HG03442 (cell line): ENCODE data around the gene GRIK1.

Experiments
- ATAC-seq: cut with Tn5 transposase; IDR thresholded peaks from one replicate; pipeline ENCODE4 v1.9.1; 2021; ENCODE audit warnings: mild to moderate bottlenecking, moderate library complexity; ENCODE audit not compliant: unreplicated experiment

GRIK1 gene

DNA sequence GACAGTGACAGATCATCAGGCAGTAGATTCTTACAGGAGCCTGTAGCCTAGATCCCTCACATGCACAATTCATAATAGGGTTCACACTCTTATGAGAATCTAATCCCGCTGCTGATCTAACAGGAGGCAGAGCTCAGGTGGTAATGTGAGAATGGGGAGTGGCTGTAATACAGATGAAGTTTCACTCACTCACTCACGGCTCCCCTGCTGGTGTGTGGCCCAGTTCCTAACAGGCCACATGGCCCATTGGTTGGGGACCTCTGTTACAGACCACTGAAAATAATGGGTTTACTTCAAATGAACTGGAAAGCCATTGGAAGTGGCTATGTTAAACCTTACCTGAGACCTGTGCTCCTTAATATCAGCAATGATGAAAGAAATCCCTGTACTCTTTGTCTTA is 151.0 kb downstream of the GRIK1 start:
- ATAC-seq, result no peak

DNA sequence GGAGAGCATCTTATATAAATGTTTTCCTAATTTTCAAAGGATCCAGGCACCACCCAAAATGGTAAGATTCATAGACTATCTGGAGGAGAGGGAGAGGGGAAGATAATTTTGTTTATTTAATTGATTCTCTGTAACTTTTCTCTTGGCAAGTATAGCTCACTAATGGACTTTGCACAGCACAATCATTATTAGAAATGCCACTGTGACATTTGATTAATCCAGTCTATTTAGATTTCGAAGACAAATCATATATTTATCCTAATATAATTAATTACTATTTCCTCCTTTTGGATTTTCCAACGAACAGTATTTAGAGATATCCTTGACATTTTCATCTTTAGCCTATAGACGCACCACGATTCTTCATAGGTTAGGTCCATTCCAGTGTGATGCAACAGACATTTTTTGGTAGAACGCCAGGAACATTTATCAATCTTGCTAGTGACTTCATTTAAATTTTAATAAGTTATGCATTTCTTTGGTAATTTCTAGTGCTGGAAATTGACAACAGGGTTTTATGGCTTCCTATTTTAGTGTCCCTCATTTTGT is 152.4 kb downstream of the GRIK1 start:
- no peak for ATAC-seq

- ATAC-seq, result no peak
Measured at GRCh38 chr21:29786496-29787360, 153.1 kb downstream of the GRIK1 start.

GRCh38 chr21:29777160-29777559 is 162.6 kb downstream of the GRIK1 start:
- no peak for ATAC-seq

GRCh38 chr21:29775462-29775861 is 164.3 kb downstream of the GRIK1 start:
- no peak for ATAC-seq

DNA sequence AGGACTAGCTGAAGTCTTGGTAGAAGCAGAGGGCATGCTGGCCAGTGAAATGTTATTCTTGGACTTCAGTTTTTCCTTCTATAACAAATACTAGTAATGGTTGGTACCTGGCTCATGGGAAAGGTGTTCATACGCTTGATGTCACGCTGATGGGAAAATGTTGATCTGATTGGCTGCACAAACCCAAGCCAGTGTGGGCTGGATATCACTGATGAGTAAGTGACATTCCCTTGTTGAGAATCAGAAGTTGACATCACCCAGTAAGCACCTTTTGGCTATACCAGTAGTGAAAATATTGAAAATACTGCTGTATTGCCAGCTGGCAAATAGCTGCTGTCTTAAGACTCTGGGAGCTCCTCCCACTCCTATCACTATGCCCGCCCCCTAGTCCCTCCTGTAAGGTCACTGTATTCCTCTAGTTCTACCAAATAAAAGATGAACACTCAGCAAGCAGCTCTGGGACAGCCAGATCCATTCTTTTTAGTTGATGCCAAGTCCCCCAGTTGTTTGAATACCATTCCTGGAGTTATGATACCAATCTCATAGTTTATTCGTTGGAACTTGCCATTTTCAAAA is 168.2 kb downstream of the GRIK1 start:
- no peak for ATAC-seq

GRCh38 chr21:29763674-29764073 is 176.1 kb downstream of the GRIK1 start:
- no peak for ATAC-seq

- ATAC-seq, result no peak
Measured at GRCh38 chr21:29762570-29763082, 177.2 kb downstream of the GRIK1 start.

DNA sequence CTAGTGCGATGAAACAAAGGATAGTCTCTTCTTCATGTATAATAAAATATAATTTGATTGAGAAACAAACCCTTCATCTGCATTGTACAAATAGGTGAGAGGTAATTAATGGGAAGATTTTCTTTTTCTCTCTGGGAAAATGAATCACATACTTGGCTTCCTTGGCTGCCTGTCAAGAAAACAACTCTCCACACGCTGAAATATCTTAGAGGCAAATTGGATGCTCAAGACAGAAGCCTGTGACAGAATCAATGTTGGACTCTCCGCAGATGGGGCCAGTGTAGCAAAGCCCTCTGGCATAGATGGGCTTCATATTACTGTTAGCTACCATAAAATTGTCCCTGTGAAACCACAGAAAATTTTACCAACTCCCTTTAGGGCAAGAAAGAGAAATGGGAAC is 186.6 kb downstream of the GRIK1 start:
- ATAC-seq, result no peak

- ATAC-seq, result no peak
Measured at GRCh38 chr21:29751473-29752185, 188.2 kb downstream of the GRIK1 start.

GRCh38 chr21:29749957-29750356 is 189.8 kb downstream of the GRIK1 start:
- ATAC-seq, result no peak

DNA sequence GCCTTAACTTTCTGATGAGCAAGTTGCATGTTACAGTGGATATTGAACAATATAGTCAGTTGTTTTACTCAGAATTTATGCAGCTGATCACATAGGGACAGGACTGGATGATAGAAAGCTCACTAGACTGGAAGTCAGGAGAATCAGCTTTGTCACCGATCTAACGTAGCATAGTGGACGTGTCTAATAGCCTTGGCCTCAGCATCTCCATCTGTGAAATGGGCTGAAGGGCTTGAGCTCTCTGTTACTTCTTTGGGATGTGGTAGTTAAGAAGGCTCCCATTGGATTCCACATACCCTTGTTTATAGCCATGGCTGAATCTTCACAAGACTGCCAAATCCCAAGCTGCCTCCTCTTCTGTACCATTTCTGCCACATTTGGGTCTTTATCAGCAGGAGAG is 190.6 kb downstream of the GRIK1 start:
- ATAC-seq, result no peak

- ATAC-seq, result no peak
Measured at GRCh38 chr21:29748391-29749167, 191.2 kb downstream of the GRIK1 start.

- no peak for ATAC-seq
Measured at GRCh38 chr21:29741761-29742160, 198.0 kb downstream of the GRIK1 start.

- ATAC-seq, result no peak
Measured at GRCh38 chr21:29739176-29739575, 200.6 kb downstream of the GRIK1 start.

DNA sequence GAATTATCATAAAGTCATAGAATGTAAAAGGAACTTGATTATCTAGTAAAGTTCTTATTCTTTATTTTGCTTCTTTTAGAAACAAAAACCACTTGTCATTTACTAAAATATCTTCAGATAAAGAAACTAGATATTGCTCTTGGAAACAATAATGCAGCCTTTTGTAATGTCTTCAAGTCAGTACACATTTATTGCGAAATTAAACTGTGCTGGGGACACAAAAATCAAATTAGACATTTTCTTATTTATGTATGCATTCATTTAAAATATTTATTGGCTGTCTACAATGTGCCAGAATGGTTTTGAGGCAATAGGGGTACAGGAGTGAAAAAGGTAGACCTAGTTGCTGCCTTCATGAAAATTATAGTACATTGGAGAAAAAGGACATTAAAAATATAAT is 201.1 kb downstream of the GRIK1 start:
- ATAC-seq, result no peak

- ATAC-seq, result no peak
Measured at GRCh38 chr21:29737186-29737585, 202.6 kb downstream of the GRIK1 start.

- no peak for ATAC-seq
Measured at GRCh38 chr21:29730281-29730680, 209.5 kb downstream of the GRIK1 start.

- ATAC-seq, result no peak
Measured at GRCh38 chr21:29726044-29726443, 213.8 kb downstream of the GRIK1 start.

DNA sequence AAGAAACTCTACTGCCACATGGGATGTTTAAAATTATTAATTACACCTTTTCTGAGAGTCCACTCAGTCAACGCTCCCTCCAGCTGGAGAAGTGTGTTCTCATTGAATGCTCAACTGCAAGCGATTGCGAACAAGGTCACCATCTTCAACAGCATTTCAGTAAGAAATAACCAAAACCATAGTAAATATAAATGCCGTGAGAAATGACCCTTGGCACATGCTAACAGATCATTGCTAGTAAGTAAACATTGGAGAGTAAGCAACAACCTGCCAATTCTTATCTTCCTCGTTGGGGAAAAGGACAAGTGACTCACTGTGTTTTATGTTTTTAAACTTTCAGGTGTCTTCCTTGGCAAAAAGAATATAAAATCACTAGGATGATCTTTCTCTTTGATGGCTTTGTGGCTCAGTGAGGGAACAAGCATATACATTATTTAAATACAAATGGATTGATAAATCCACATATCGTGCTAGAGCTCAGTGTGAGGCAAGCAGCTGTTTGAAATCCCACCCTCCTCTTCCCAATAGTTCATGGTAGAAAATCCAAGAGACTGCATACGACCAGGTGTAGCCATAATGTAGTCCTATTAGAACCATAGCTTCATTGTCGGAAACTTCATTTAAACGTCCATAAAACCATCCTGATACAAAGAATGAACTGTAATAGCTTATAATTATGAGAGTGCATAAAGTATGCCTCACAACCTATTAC is 214.6 kb downstream of the GRIK1 start:
- no peak for ATAC-seq
